PC-3 (cell line): ENCODE results near the gene PLA2G3. TPM values are rescaled to one million over a fixed set of nuclear protein-coding genes. Genes with fewer than 3 reads are reported as not detected.

Experiments
- ATAC-seq: fragments of 200-7000 bp; cut with Tn5 transposase; 2 replicates; pipeline ENCODE4 v1.9.1; 2020; ENCODE audit warnings: mild to moderate bottlenecking, moderate library complexity
- BruUV-seq: library from RNA; stranded (reverse); fragments of 400-500 nt; replicated peaks from 2 replicates; lab custom pipeline; 2021; lab: Mats Ljungman, UMichigan
- CTCF ChIA-PET: fragments of 300-600 bp; sonication (Branson Sonifier 250); formaldehyde crosslinking; loops from one replicate; lab custom pipeline; 2022; ENCODE audit warnings: antibody characterized with exemption; lab: Charles Lee
- POLR2A ChIA-PET: fragments of 300-600 bp; sonication (Branson Sonifier 250); formaldehyde crosslinking; loops from one replicate; lab custom pipeline; 2022; ENCODE audit warnings: antibody characterized with exemption; ENCODE audit not compliant: unreplicated experiment; lab: Charles Lee
- DNase-seq: peaks from one replicate; pipeline ENCODE4 v3.0.0-alpha.2; 2015
- H2AFZ ChIP-seq: fragments of 300-600 bp; sonication (generic); 2 replicates; pipeline ENCODE4 v1.6.0; 2016; ENCODE audit warnings: antibody characterized with exemption, low read length
- H3F3A ChIP-seq: fragments of 300-600 bp; sonication (generic); one replicate; pipeline ENCODE4 v1.6.0; 2017; ENCODE audit warnings: antibody characterized with exemption, low read length, control low read depth, mild to moderate bottlenecking; ENCODE audit not compliant: unreplicated experiment
- H3K27ac ChIP-seq: fragments of 300-600 bp; sonication (generic); 2 replicates; pipeline ENCODE4 v1.5.1; 2016; ENCODE audit warnings: mild to moderate bottlenecking, low read length
- H3K27me3 ChIP-seq: fragments of 300-600 bp; sonication (generic); 2 replicates; pipeline ENCODE4 v1.6.1; 2016; ENCODE audit warnings: low read length, mixed read lengths
- H3K36me3 ChIP-seq: fragments of 300-600 bp; sonication (generic); 2 replicates; pipeline ENCODE4 v1.6.1; 2016; ENCODE audit warnings: low read depth, mixed run types, low read length, mixed read lengths
- H3K4me1 ChIP-seq: fragments of 300-600 bp; sonication (generic); 2 replicates; pipeline ENCODE4 v1.5.1; 2016; ENCODE audit warnings: low read length; ENCODE audit not compliant: insufficient read depth
- H3K4me2 ChIP-seq: fragments of 300-600 bp; sonication (generic); 2 replicates; pipeline ENCODE4 v1.6.0; 2016; ENCODE audit warnings: low read length
- H3K4me3 ChIP-seq: fragments of 300-600 bp; sonication (generic); 2 replicates; pipeline ENCODE4 v1.5.1; 2016; ENCODE audit warnings: mild to moderate bottlenecking, low read length, mixed read lengths
- H3K79me2 ChIP-seq: fragments of 300-600 bp; sonication (generic); 2 replicates; pipeline ENCODE4 v1.6.1; 2017; ENCODE audit warnings: low read length, mixed read lengths
- H3K9ac ChIP-seq: fragments of 300-600 bp; sonication (generic); 2 replicates; pipeline ENCODE4 v1.6.0; 2016; ENCODE audit warnings: mild to moderate bottlenecking, low read length
- H3K9me2 ChIP-seq: fragments of 300-600 bp; sonication (generic); replicated peaks from 2 replicates; pipeline ENCODE4 v1.6.1; 2016; ENCODE audit warnings: mixed run types, low read length, mixed read lengths
- H3K9me3 ChIP-seq: fragments of 300-600 bp; sonication (generic); 2 replicates; pipeline ENCODE4 v1.6.1; 2016; ENCODE audit warnings: low read length, mixed read lengths
- H4K20me1 ChIP-seq: fragments of 300-600 bp; sonication (generic); 2 replicates; pipeline ENCODE4 v1.6.1; 2016; ENCODE audit warnings: low read length, mixed read lengths
- EZH2 ChIP-seq: fragments of 300-600 bp; sonication (generic); IDR thresholded peaks from one replicate; pipeline ENCODE4 v1.6.1; 2017; ENCODE audit warnings: antibody characterized with exemption, mild to moderate bottlenecking, low read length; ENCODE audit not compliant: unreplicated experiment
- EZH2phosphoT487 ChIP-seq: fragments of 300-600 bp; sonication (generic); IDR thresholded peaks from 2 replicates; pipeline ENCODE4 v1.6.1; 2018; ENCODE audit warnings: mild to moderate bottlenecking, antibody characterized with exemption, low read length, borderline replicate concordance
- intact Hi-C: fragments of 100-400 bp; cut with micrococcal nuclease; formaldehyde crosslinking; loops from 2 replicates; pipeline ENCODE4 v1.9.0; 2023
- total RNA-seq: library from RNA; depleted of rRNA; stranded (reverse); fragments of >200 nt; gene quantifications from 2 replicates; pipeline ENCODE4 v1.2.3, GENCODE V29; 2014
- TF ChIP-seq, protein P1 (sequence below): fragments of 300-600 bp; sonication (generic); conservative IDR thresholded peaks from 2 replicates; pipeline ENCODE4 v1.5.1; 2017; ENCODE audit warnings: antibody characterized with exemption, low read depth, mild to moderate bottlenecking, low read length

Gene PLA2G3
- total RNA-seq, 1 experiment from 2014 or later, result not detected

GRCh38 chr22:31153357-31153756 is 13.0 kb upstream of the PLA2G3 start:
- no peak overlapping the region for H3K27ac ChIP-seq
- H3K4me1 ChIP-seq, result peaks cover 5% of the 10 kb centered on the region; the same call in 1 of the 2 replicates
- ATAC-seq, result no peak
- no peaks in the 10 kb centered on the region for H3K9me3 ChIP-seq
- intact Hi-C loops, result no loop called here
- BruUV-seq, result no TSS peak
- no peak for DNase-seq
- H3K4me3 ChIP-seq, result no peak overlapping the region
- no peak overlapping the region for H3K4me2 ChIP-seq
- H3K27me3 ChIP-seq, result no peaks in the 10 kb centered on the region
- POLR2A ChIA-PET, result no interaction called here
- CTCF ChIA-PET, result no interaction called here
- TF ChIP-seq EZH2 (no peak), EZH2phosphoT487 (no peak)
- TF ChIP-seq, protein P1, sequence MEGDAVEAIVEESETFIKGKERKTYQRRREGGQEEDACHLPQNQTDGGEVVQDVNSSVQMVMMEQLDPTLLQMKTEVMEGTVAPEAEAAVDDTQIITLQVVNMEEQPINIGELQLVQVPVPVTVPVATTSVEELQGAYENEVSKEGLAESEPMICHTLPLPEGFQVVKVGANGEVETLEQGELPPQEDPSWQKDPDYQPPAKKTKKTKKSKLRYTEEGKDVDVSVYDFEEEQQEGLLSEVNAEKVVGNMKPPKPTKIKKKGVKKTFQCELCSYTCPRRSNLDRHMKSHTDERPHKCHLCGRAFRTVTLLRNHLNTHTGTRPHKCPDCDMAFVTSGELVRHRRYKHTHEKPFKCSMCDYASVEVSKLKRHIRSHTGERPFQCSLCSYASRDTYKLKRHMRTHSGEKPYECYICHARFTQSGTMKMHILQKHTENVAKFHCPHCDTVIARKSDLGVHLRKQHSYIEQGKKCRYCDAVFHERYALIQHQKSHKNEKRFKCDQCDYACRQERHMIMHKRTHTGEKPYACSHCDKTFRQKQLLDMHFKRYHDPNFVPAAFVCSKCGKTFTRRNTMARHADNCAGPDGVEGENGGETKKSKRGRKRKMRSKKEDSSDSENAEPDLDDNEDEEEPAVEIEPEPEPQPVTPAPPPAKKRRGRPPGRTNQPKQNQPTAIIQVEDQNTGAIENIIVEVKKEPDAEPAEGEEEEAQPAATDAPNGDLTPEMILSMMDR, result no peak
- no peaks in the 10 kb centered on the region for H3K9me2 ChIP-seq
- no peaks in the 10 kb centered on the region for H4K20me1 ChIP-seq
- no peak overlapping the region for H2AFZ ChIP-seq
- no peaks in the 10 kb centered on the region for H3F3A ChIP-seq
- H3K9ac ChIP-seq, result no peak overlapping the region
- no peaks in the 10 kb centered on the region for H3K79me2 ChIP-seq
- no peaks in the 10 kb centered on the region for H3K36me3 ChIP-seq

DNA sequence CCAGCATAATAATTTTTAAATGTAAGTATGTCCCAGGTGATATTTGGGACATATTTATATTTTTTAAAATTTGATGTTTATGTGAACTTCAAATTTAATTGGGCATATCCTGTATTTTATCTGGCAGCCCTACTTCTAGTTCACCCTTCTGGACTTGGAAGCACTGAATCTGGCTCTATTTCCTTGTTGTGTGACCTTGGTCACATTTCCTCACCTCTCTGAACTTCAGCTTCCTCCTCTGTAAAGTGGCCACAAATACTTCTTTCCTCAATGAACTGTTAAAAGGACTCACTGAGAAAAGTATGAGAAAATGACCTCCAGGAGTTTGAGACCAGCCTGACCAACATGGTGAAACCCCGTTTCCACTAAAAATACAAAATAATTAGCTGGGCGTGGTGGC is 11.6 kb upstream of the PLA2G3 start:
- ChIA-PET POLR2A (no interaction called here), CTCF (no interaction called here)
- no peak overlapping the region for H3K4me3 ChIP-seq
- ATAC-seq, result no peak
- H3K4me2 ChIP-seq, result no peak overlapping the region
- TF ChIP-seq, protein P1, result no peak
- TF ChIP-seq EZH2 (no peak), EZH2phosphoT487 (no peak)
- no peaks in the 10 kb centered on the region for H3K9me2 ChIP-seq
- no peak overlapping the region for H3K9ac ChIP-seq
- no peak overlapping the region for H2AFZ ChIP-seq
- no peaks in the 10 kb centered on the region for H3K9me3 ChIP-seq
- intact Hi-C loops, result no loop called here
- peaks cover 5% of the 10 kb centered on the region; the same call in 1 of the 2 replicates for H3K4me1 ChIP-seq
- DNase-seq, result no peak
- no TSS peak for BruUV-seq
- H3F3A ChIP-seq, result no peaks in the 10 kb centered on the region
- H3K27me3 ChIP-seq, result no peaks in the 10 kb centered on the region
- no peaks in the 10 kb centered on the region for H3K79me2 ChIP-seq
- H4K20me1 ChIP-seq, result no peaks in the 10 kb centered on the region
- H3K36me3 ChIP-seq, result no peaks in the 10 kb centered on the region
- no peak overlapping the region for H3K27ac ChIP-seq

DNA sequence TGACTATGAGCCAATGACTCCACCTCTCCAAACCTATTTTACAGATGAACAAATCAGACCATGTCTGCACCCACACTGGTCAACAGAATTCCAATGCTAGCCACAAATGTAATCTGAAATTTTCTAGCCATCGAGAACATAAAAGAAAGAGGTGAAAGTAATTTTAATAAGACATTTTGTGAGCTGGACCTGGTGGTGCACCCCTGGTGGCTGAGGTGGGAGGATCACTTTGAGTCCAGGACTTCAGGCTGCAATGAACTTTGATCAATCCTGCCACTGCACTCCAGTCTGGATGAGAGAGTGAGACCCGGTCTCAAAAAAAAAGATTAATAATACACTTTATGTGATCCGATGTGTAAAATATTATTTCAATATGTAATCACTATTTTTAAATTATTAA is 10.3 kb upstream of the PLA2G3 start:
- Histone ChIP-seq H2AFZ (no peak overlapping the region), H3K4me2 (no peak overlapping the region), H3K79me2 (no peaks in the 10 kb centered on the region), H4K20me1 (no peaks in the 10 kb centered on the region), H3K9me3 (no peaks in the 10 kb centered on the region), H3K36me3 (no peaks in the 10 kb centered on the region), H3K9me2 (no peaks in the 10 kb centered on the region), H3K4me1 (peaks cover 4% of the 10 kb centered on the region; the same call in 1 of the 2 replicates), H3F3A (no peaks in the 10 kb centered on the region), H3K9ac (no peak overlapping the region), H3K27me3 (no peaks in the 10 kb centered on the region), H3K4me3 (no peak overlapping the region), H3K27ac (no peak overlapping the region)
- ChIA-PET CTCF (interaction anchor here (1.0 kb wide), 1 partner anchor 43 kb away, joined by 13 read pairs; the partner anchor contains the start of gene SELENOM), POLR2A (no interaction called here)
- ATAC-seq (peak; percentile 53), DNase-seq (peak; percentile 18)
- BruUV-seq, result no TSS peak
- TF ChIP-seq EZH2 (no peak), EZH2phosphoT487 (no peak)
- TF ChIP-seq, protein P1, result peak; percentile 53
- intact Hi-C loops, result no loop called here
